Measurements from ENCODE around the gene MRPL17.

Gene MRPL17

GRCh38 chr11:6655790-6656583 lies 27.2 kb downstream of the MRPL17 start, which contains the start of gene DCHS1:
DCHS1 (minus strand) TSS chr11:6655809; CDS start chr11:6641613, 14,196 bp downstream.
- no peak for DNase-seq (ENCODE audit: low read depth, low spot score)

GRCh38 chr11:6655020-6655789 lies 27.9 kb downstream of the MRPL17 start:
- no peak for DNase-seq (ENCODE audit: low read depth, low spot score)
- H3K27ac ChIP-seq, result no peak overlapping the region

More at GRCh38 chr11:6655790-6656583, 27.2 kb downstream of the MRPL17 start, which contains the start of gene DCHS1:
- no peak within 1 kb of the TSS for H3K27ac ChIP-seq

GRCh38 chr11:6654281-6655019 lies 28.7 kb downstream of the MRPL17 start:
- no peak for DNase-seq (ENCODE audit: low read depth, low spot score)
- H3K27ac ChIP-seq, result no peak overlapping the region

- no peak overlapping the region for H3K27ac ChIP-seq
- DNase-seq (ENCODE audit: low read depth, low spot score), result no peak
These were observed 29.5 kb downstream of the MRPL17 start for GRCh38 chr11:6653656-6654055.

GRCh38 chr11:6653097-6653496 lies 30.0 kb downstream of the MRPL17 start:
- H3K27ac ChIP-seq, result no peak overlapping the region
- no peak for DNase-seq (ENCODE audit: low read depth, low spot score)

GRCh38 chr11:6652182-6652581 lies 31.0 kb downstream of the MRPL17 start:
- DNase-seq (ENCODE audit: low read depth, low spot score), result no peak
- H3K27ac ChIP-seq, result no peak overlapping the region

GRCh38 chr11:6650980-6651379 lies 32.2 kb downstream of the MRPL17 start:
- H3K27ac ChIP-seq, result no peak overlapping the region
- no peak for DNase-seq (ENCODE audit: low read depth, low spot score)

- H3K27ac ChIP-seq, result no peak overlapping the region
- no peak for DNase-seq (ENCODE audit: low read depth, low spot score)
These were observed 33.0 kb downstream of the MRPL17 start for GRCh38 chr11:6650104-6650503.

- H3K27ac ChIP-seq, result no peak overlapping the region
- DNase-seq (ENCODE audit: low read depth, low spot score), result no peak
These were observed 34.6 kb downstream of the MRPL17 start for GRCh38 chr11:6648501-6648900.

- H3K27ac ChIP-seq, result no peak overlapping the region
These were observed 35.3 kb downstream of the MRPL17 start for GRCh38 chr11:6647836-6648235.

GRCh38 chr11:6646918-6647679 lies 36.0 kb downstream of the MRPL17 start:
- H3K27ac ChIP-seq, result no peak overlapping the region
- no peak for DNase-seq (ENCODE audit: low read depth, low spot score)

More at GRCh38 chr11:6647836-6648235, 35.3 kb downstream of the MRPL17 start:
- no peak for DNase-seq (ENCODE audit: low read depth, low spot score)

- no peak overlapping the region for H3K27ac ChIP-seq
- no peak for DNase-seq (ENCODE audit: low read depth, low spot score)
These were observed 36.6 kb downstream of the MRPL17 start for GRCh38 chr11:6646576-6646917.

- no peak for DNase-seq (ENCODE audit: low read depth, low spot score)
- H3K27ac ChIP-seq, result no peak overlapping the region
These were observed 37.1 kb downstream of the MRPL17 start for GRCh38 chr11:6646071-6646470.

GRCh38 chr11:6642957-6643356 lies 40.2 kb downstream of the MRPL17 start:
- no peak for DNase-seq (ENCODE audit: low read depth, low spot score)
- H3K27ac ChIP-seq, result no peak overlapping the region

- DNase-seq (ENCODE audit: low read depth, low spot score), result no peak
- H3K27ac ChIP-seq, result no peak overlapping the region
These were observed 42.0 kb downstream of the MRPL17 start for GRCh38 chr11:6640985-6641701.

- no peak overlapping the region for H3K27ac ChIP-seq
- no peak for DNase-seq (ENCODE audit: low read depth, low spot score)
These were observed 42.8 kb downstream of the MRPL17 start for GRCh38 chr11:6640036-6640984.

- DNase-seq (ENCODE audit: low read depth, low spot score), result no peak
- no peak overlapping the region for H3K27ac ChIP-seq
These were observed 44.7 kb downstream of the MRPL17 start for GRCh38 chr11:6638429-6638828.

- no peak overlapping the region for H3K27ac ChIP-seq
- no peak for DNase-seq (ENCODE audit: low read depth, low spot score)
These were observed 45.3 kb downstream of the MRPL17 start for GRCh38 chr11:6637871-6638270.

Measured in epithelial cell of prostate (primary cell).